NCI-H1930 (cell line): ENCODE measurements around the gene GJA10.
"Not testable (repeated sequence)": the region's sequence is repeated elsewhere in the genome, so short reads cannot be mapped to it uniquely, and the experiment has no call there.

ENCODE experiments used
- DNase-seq, 2 experiments: peaks; one replicate each; lab custom pipeline; 2025; lab: John Stamatoyannopoulos, UW

GJA10 gene

GRCh38 chr6:89894169-89894568 lies at the start of gene GJA10:
Gene GJA10, plus strand, starts transcription at chr6:89894469. Its CDS starts 0 bp downstream, at chr6:89894469.
- no peak for DNase-seq

- DNase-seq = not testable (repeated sequence)
Measured at GRCh38 chr6:89847513-89847912, 46.8 kb upstream of the GJA10 start.

- no peak for DNase-seq
Measured at GRCh38 chr6:89853068-89853467, 41.2 kb upstream of the GJA10 start.

GRCh38 chr6:89858041-89858440 lies 36.2 kb upstream of the GJA10 start:
- no peak for DNase-seq

- DNase-seq = no peak
Measured at GRCh38 chr6:89859744-89860143, 34.5 kb upstream of the GJA10 start.

GRCh38 chr6:89862273-89862672 lies 32.0 kb upstream of the GJA10 start:
- no peak for DNase-seq

GRCh38 chr6:89862698-89863097 lies 31.6 kb upstream of the GJA10 start:
- no peak for DNase-seq

GRCh38 chr6:89866024-89866678 lies 28.1 kb upstream of the GJA10 start:
- no peak for DNase-seq

GRCh38 chr6:89873721-89874120 lies 20.5 kb upstream of the GJA10 start:
- no peak for DNase-seq

GRCh38 chr6:89874438-89874837 lies 19.8 kb upstream of the GJA10 start:
- no peak for DNase-seq

GRCh38 chr6:89886378-89887120 lies 7.7 kb upstream of the GJA10 start:
- DNase-seq = no peak

GRCh38 chr6:89887452-89888137 lies 6.7 kb upstream of the GJA10 start:
- DNase-seq = no peak

- DNase-seq = no peak
Measured at GRCh38 chr6:89888138-89888514, 6.1 kb upstream of the GJA10 start.

GRCh38 chr6:89888871-89889270 lies 5.4 kb upstream of the GJA10 start:
- DNase-seq = no peak

GRCh38 chr6:89890845-89891528 lies 3.3 kb upstream of the GJA10 start:
- DNase-seq = not testable (repeated sequence)

GRCh38 chr6:89892577-89892976 lies 1.7 kb upstream of the GJA10 start:
- DNase-seq = not testable (repeated sequence)

GRCh38 chr6:89895276-89895874 lies 1.1 kb downstream of the GJA10 start:
- DNase-seq = no peak

- not testable (repeated sequence) for DNase-seq
Measured at GRCh38 chr6:89910001-89910901, 16.0 kb downstream of the GJA10 start.

- no peak for DNase-seq
Measured at GRCh38 chr6:89910902-89911240, 16.6 kb downstream of the GJA10 start.

- no peak for DNase-seq
Measured at GRCh38 chr6:89916136-89916920, 22.1 kb downstream of the GJA10 start.
